Fibroblast of skin of abdomen (primary cell): ENCODE data around the gene ZNF644.
A peak's percentile ranks its signal among the peaks of the same experiment; 100 is the strongest.
"Not testable (repeated sequence)": the region's sequence is repeated elsewhere in the genome, so short reads cannot be mapped to it uniquely, and the experiment has no call there.

Experiments used
- DNase-seq: peaks from one replicate; pipeline ENCODE4 v3.0.0-alpha.2; 2013

ZNF644 gene

DNA sequence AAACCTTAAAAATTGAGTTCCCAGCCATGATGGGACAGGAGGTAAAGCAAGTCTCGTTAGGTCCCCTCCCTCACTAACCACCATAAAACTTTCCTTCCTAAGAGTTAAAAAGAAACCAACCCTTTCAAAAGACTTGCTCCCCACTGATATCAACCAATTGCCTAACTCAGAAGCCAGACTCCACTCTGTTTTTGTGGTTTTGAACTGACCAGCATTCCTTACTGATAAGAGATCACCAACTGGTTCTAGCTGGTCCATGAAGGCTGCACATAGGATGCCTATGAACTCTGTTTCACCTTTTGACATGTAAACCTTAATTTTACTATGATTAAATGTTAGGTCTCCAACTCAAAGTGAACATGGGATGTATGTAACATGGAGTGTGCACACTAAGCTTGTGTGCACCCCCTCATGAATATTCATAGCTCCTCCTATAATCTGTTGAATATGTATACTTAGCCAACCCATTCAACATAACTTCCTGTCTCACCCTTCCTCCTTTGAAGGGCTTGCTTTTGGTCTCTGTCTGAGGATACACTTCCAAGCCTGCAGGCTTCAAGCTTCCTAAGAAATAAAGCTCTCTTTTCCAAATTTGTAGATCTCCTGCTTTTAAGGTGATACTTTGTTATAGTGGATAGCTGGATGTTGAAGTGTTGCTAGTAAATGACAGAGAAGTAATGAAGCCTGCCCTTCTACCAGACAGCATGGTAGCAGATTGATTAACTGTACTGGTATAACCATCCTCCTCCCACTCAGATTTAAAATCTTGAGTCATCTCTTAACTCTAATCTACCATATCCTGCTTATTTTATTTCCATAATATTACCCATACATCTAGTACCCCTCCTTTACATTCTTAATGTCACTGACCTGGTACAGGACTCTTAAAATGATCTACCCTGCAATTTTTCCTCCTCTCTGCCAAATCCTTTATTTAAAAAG lies 95.6 kb downstream of the ZNF644 start:
- DNase-seq, result peak; percentile 40

- peak; percentile 3 for DNase-seq
Observed at GRCh38 chr1:90924982-90925381, 96.9 kb downstream of the ZNF644 start.

DNA sequence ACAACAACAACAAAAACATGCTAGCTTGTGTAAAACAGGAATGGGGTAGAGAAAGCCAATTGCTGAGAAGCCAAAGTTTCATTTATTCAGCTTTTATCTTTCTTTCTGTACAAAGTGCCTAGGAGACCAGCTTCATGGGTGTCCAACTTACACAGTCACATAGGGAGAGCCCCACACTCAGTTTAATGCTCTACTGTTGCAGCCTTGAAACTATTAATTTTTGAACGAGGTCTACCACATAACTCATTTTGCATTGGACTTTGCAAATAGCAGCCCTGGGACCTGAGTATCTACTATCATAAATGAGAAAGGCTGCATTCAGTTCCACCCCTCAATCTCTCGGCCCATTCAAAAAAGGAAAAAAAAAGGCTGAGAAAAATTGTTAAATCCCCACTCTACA lies 98.8 kb downstream of the ZNF644 start:
- no peak for DNase-seq

GRCh38 chr1:90922202-90922601 lies 99.6 kb downstream of the ZNF644 start:
- no peak for DNase-seq

GRCh38 chr1:90919900-90920299 lies 101.9 kb downstream of the ZNF644 start:
- DNase-seq, result no peak

DNA sequence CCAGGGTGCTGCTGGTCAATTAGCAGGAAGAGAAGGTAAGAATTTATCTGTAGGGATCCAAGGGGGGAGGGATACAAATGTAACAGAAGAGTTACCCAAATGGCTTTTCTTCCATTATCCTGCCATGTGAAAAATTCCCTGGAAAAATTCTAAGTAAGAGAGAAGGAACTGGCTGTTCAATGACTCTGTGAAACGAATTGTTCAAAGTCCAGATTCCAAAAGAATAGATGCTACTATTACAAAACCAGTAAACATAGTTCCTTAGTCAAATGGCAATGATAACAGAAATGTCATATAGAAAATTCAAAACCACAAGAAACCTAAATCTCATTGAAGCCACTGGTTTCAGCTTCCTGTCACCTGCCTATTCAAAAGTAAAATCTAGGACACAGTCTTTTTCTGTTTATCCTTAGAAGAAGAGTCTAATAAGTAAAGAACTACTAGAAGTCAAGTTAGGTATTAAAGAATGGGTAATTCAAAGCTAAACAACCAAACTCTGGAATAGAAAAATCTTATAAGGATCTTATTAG lies 102.6 kb downstream of the ZNF644 start:
- no peak for DNase-seq

GRCh38 chr1:90911353-90911752 lies 110.5 kb downstream of the ZNF644 start:
- no peak for DNase-seq

DNA sequence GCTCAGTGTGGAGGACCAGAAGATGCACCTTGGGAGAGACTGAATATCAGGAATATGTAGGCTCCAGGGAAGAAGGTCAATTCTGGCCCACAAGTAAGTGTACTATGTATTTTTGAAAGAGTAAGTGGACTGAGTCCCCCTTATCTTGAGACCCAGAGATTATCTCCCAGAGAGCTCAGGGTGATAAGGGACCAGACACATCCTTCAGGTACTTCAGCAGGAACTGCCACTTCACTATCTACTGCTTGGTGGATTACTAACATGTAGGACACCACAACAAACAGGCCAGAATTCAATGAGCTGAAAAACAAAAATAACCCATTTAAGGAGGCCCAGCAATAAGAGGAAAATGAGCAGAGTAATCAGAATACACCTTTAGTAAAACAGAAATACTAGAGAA lies 119.2 kb downstream of the ZNF644 start:
- no peak for DNase-seq

GRCh38 chr1:90899263-90899662 lies 122.6 kb downstream of the ZNF644 start:
- DNase-seq, result no peak

- not testable (repeated sequence) for DNase-seq
Observed at GRCh38 chr1:90893679-90894078, 128.2 kb downstream of the ZNF644 start.

DNA sequence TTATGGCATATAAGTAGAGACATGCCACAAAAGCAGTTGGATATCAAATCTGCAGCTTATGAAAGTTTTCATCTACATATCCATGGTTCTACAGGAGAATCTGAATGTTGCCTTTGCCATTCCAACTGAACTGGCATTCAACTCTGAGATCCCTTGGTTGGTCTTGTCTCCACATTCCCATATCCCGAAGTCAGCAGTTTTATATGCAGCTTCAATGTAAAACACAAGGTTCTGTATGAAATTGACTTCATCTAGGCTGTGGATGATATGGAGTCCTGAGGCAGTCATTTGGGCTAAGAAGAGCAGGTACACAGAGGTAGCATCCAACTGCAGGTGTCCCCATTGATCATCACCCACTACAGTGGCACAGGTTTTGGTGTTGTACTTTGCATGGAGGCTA lies 129.0 kb downstream of the ZNF644 start:
- DNase-seq, result not testable (repeated sequence)

DNA sequence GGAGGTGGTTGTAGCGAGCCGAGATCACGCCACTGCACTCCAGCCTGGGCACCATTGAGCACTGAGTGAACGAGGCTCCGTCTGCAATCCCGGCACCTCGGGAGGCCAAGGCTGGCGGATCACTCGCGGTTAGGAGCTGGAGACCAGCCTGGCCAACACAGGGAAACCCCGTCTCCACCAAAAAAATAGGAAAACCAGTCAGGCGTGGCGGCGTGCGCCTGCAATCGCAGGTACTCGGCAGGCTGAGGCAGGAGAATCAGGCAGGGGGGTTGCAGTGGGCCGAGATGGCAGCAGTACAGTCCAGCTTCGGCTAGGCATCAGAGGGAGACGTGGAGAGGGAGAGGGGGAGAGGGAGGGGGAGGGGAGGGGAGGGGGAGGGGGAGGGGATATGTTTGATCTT lies 129.6 kb downstream of the ZNF644 start:
- not testable (repeated sequence) for DNase-seq

DNA sequence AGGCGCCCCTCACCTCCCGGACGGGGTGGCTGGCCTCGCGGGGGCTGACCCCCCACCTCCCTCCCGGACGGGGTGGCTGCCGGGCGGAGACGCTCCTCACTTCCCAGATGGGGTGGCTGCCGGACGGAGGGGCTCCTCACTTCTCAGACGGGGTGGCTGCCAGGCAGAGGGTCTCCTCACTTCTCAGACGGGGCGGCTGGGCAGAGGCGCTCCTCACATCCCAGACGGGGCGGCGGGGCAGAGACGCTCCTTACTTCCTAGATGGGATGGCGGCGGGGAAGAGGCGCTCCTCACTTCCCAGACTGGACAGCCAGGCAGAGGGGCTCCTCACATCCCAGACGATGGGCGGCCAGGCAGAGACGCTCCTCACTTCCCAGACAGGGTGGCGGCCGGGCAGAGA lies 130.1 kb downstream of the ZNF644 start:
- DNase-seq, result not testable (repeated sequence)

DNA sequence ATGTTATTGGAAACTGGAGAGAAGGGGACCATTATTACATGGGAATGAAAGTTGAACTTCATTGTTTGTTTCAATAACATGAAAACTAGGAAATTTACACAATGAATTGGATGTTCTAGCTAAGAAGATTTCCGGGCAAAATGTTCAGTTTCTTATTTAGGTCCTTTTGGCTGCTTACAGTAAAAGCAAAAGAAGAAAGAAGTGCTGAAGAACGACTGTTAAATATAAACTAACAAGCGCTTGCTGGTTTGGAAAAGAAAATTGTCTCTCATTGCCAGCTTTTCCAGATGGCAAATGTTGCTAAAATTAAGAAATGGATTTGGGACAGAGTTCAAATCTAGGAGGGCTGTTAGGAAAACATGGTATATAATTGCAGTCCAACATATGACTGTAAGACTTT lies 139.6 kb downstream of the ZNF644 start:
- no peak for DNase-seq

DNA sequence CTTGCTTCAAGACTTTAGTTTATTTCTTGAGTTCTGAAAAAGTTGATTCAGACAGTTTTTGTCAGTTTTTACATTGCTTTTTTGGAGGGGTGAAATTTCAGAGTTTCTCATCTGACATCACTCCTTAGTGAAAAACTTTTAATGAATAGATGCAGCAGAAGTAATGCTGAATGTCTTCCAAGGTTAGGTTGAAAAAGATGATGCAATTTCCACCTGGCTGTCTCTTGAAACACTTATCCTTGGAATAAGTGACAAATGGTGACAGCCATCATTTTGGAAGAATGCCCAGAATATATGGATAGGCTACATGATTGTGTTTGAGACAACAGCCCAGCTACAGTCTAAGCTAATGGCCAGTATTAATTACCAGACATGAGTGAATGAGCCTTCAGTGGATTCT lies 140.8 kb downstream of the ZNF644 start:
- no peak for DNase-seq

DNA sequence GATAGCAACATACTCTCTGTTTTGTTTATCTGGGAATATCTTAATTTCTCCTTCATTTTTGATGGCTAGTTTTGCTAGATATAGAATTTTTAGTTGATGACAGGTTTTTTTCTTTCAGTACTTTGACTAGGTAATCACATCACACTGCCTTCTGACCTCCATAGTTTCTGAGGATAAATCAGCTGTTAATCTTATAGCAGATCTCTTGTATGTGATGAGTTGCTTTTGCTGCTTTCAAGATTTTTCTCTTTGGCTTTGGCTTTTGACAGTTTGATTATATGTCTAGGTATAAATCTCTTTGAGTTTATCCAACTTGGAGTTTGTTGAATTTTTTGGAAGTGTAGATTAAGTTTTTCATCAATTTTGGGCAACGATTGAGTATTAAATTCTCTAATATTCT lies 142.6 kb downstream of the ZNF644 start:
- no peak for DNase-seq

DNA sequence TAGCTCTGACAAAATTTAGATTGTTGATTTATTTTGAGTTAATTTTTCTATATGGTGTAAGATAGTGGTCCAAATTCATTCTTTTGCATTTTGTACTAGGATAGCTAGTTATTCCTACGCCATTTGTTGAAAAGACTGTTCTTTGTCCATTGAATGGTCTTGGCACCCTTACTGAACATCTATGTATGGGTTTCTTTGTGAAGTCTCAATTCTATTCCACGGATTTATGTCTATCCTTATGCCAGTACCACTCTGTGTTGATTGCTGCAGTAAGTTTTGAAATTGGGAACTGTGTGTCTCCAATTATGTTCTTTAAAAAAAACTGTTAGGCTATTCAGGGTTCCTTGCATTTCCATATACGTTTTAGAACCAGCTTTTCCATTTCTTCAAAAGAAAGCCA lies 145.7 kb downstream of the ZNF644 start:
- DNase-seq, result no peak
